NB4 (cell line): ENCODE measurements around the gene STOML1.
A peak's percentile ranks its signal among the peaks of the same experiment; 100 is the strongest.

ENCODE experiments used
- DNase-seq: peaks from one replicate; pipeline ENCODE4 v3.0.0; 2010; ENCODE audit warnings: low read depth
- H3K4me3 ChIP-seq: one replicate; pipeline ENCODE4 v1.5.1; 2011; ENCODE audit warnings: mild to moderate bottlenecking, low read depth, low read length, moderate library complexity
- CTCF ChIP-seq: IDR thresholded peaks from one replicate; pipeline ENCODE4 v1.5.1; 2012; ENCODE audit warnings: low read depth, low read length
- MYC ChIP-seq: IDR thresholded peaks from 2 replicates; pipeline ENCODE4 v1.6.1; 2011; ENCODE audit warnings: low read depth, low read length
- POLR2A ChIP-seq: IDR thresholded peaks from 2 replicates; pipeline ENCODE4 v1.6.1; 2011; ENCODE audit warnings: mild to moderate bottlenecking; ENCODE audit not compliant: insufficient read length; ENCODE audit errors: extremely low read depth
- TF ChIP-seq, protein P1 (sequence below): IDR thresholded peaks from 2 replicates; pipeline ENCODE4 v1.6.1; 2011; ENCODE audit warnings: low read depth, low read length

The STOML1 gene

DNA sequence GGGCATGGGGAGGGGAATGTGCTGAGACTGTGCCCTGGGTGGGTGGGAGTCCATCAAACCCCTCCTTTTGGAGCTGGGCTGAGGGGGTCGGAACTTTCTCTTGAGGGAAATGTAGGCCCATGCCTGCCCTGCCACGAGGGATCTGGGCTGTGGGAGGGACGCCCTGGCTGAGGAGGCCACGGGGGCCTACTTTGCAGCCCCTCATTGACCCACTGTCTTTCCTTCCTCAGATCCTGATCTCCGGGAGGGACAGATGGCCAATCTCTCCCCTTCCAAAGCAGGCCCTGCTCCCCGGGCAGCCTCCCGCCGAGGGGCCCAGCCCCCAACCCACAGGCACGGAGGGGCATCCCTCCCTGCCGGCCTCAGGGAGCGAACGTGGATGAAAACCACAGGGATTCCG lies 40.5 kb downstream of the STOML1 start:
- TF ChIP-seq, protein P1, sequence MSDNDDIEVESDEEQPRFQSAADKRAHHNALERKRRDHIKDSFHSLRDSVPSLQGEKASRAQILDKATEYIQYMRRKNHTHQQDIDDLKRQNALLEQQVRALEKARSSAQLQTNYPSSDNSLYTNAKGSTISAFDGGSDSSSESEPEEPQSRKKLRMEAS: no peak
- TF ChIP-seq CTCF (no peak), MYC (no peak), POLR2A (no peak)
- H3K4me3 ChIP-seq: no peak overlapping the region

GRCh38 chr15:73950831-73951561 lies 41.1 kb downstream of the STOML1 start:
- TF ChIP-seq CTCF (peak; percentile 72), MYC (peak; percentile 83), POLR2A (no peak)
- TF ChIP-seq, protein P1: peak; percentile 73
- H3K4me3 ChIP-seq: no peak overlapping the region
- DNase-seq: peak; percentile 90

More for the DNA sequence above, 40.5 kb downstream of the STOML1 start:
- no peak for DNase-seq

DNA sequence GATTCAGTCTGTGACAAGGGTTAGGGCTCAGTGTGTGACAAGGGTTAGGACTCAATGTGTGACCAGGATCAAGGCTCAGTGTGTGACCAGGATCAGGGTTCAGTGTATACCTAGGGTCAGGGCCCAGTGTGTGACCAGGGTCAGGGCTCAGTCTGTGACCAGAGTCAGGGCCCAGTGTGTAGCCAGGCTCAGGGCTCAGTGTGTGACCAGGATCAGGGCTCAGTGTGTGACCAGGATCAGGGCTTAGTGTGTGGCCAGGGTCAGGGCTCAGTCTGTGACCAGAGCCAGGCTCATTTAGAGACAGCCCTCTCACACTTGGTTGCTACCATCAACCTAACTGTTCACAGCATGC lies 41.6 kb downstream of the STOML1 start:
- DNase-seq: no peak
- H3K4me3 ChIP-seq: no peak overlapping the region
- TF ChIP-seq, protein P1: no peak
- TF ChIP-seq POLR2A (no peak), MYC (no peak), CTCF (no peak)

- TF ChIP-seq, protein P1: no peak
- no peak for TF ChIP-seq MYC
- TF ChIP-seq CTCF: no peak
- no peak for TF ChIP-seq POLR2A
- H3K4me3 ChIP-seq: no peak overlapping the region
- DNase-seq: no peak
Measured at GRCh38 chr15:73949496-73949895, 42.6 kb downstream of the STOML1 start.

GRCh38 chr15:73948982-73949381 lies 43.1 kb downstream of the STOML1 start:
- no peak for DNase-seq
- TF ChIP-seq MYC (no peak), CTCF (no peak), POLR2A (no peak)
- TF ChIP-seq, protein P1: no peak
- H3K4me3 ChIP-seq: no peak overlapping the region
